ENCODE measurements around the gene POLR3K.

The POLR3K gene

DNA sequence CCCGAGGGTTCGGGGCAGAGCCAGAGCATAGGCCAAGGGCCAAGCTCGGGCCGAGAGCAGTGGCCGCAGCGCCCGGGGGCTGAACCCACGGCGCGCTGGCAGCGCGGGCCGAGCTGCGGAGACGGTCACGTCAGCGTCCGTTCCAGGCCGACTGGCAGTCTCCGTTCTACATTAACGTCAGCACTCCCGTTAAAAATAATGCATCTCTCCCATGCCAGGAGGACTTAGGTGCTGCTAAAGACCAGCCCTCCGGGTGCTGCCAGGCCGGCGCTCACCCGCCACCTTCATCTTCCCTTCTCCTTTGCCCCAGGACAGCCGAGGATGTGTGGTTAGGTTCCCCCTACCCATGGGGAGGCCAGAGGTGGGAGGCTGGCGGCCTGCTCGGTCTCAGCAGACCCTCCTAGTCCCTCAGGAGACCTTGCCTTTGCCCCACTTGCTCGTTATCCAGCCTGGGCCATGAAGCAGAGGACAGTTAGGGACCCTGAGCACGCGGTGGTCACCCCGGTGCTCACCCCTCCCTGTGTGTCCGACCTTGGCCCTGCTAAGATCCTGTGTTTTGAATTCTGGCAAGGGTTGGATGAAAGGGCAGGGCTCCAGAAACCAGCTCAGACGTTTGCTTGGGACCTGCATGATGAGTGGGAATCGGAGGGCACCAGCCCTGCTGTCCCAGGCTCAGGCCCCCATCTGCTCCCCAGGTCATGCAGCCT, 25.2 kb upstream of the POLR3K start:
- FAIRE-seq: no peak

DNA sequence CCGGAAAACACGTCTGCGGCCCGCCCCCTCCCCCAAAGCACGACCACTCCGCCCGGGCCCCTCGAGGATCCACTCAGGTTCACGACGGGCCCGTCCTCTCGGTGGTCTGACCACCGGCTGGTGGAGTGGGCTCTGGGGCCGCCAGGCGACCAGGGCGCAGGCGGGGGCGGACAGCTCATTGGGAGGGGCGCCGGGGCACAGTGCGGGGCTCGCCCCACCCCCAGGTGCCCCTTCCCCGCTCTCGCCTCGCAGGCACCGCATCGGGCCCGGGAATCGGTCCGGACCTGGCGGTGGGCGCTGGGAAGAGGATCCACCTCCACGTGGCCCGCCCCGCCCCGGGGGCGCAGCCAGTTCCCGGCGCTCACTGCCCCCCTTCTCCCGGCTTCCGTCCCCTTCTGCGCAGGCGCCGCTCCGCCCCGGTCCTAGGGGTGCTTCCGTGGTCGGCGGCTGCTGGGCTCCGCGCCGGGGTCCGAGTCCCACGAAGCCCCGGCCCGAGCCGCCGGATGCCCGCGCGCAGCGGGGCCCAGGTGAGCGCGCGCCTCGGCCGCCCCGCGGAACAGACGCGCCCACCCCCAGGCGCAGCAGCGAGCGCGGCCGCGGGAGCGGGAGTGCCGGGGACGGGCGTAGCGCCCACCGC, 24.5 kb upstream of the POLR3K start, which contains the start of gene MPG:
MPG (plus strand) TSS at position 419 of the 637 bp plus-strand sequence; CDS start at position 504, 85 bp downstream.
- no peak for FAIRE-seq

DNA sequence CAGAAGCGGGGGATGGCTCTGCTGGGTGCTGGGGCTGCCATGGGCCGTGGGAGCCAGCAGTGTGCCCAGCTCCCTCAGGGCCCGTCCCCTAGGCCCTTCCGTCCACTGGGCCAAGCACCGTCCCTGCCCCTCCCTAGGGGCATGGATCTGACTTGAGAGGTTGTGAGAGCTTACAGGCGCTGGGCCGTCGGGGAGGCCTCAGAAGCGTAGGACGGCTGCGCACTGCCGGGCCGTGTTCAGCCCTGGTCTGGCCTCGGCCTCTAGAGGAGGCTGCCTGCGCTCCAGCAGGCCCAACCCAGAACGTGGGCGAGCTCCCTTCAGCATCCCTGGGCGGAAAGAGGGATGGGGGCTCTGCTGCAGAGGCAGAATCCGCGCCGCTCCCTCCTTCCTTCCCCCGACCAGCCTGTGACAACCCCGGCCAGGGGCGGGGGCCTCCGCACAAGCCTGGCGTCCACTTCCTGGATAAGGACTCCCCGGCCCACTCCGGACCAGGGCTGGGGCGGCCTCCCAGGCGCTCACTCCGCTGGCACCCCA, 23.9 kb upstream of the POLR3K start:
- no peak for FAIRE-seq

DNA sequence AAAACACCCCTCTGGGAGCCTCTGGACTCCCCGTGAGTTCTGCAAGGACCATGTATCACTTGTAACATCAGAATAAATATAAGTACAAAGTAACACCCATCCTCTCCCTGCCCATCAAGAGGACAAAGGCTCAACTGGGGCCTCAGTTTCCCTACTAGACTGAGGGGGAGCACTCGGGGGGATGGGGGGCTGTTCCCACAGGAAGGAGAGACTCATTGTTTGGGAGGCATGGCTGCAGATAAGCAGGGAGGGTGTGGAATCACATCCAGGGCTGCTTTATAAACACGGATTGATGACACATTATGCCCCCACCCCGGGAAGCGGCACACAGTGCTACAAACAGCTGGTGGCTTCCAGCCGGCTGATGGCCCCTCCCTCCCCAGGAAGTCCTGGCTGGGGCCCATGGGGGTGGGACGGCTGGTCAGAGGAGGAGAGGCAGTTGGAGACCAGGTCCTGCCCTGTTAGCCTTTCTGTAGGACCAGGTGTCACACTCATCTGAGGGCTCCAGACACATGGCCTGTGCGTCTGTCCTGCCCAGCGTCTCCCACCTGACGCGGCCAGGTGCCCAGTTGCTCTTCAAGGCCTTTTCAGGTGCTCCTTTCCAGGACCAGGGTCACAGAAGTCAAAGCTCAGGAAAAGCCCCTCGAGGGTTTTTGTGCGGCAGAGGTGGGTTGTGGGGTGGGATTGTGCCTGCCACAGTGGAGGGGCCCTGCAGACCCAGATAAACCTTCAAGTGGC, 23.3 kb upstream of the POLR3K start:
- no peak for FAIRE-seq

DNA sequence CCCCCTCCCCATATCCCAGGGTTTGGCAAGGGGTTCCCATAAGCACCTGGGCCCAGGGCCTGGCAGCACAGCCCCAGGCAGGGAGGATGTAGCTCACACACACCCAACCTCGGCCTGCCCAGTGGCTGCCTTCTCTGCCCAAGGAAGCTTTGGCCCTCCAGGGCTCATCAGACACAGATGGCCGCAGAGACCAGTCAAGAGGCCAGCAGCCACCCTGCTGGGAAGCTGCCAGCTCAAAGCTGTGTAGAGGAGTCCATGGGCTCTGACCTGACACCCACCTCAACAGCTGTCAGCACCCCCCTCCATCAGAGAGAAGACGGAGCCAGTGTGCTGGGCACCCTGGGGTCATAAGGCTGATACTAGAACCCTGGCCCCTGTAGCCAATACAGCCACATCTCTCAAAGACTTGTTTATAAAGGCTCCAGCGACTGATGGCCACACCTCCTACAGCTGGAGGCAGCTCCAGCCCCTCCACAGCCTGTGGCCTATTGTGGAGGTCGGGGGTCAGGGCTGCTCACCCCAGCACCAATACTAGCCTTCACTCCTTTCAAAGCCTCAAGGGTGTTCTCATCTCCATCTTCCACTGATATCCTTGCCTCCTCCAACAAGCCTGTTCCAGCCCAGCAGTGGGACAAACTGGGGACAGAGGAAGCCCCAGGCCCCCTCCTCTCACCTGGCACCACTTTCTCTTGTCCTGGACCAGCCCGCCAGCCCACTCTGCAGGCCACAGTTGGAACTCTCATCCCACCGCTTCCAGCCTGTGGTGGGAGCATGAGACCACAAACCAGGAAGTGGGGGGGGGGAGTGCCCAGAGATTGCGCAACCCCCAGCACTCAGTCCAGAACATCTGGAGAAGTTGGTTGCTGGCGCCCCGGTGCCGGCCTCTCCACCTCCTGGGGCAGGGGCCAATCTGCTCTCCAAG, 22.4 kb upstream of the POLR3K start:
- FAIRE-seq: no peak

DNA sequence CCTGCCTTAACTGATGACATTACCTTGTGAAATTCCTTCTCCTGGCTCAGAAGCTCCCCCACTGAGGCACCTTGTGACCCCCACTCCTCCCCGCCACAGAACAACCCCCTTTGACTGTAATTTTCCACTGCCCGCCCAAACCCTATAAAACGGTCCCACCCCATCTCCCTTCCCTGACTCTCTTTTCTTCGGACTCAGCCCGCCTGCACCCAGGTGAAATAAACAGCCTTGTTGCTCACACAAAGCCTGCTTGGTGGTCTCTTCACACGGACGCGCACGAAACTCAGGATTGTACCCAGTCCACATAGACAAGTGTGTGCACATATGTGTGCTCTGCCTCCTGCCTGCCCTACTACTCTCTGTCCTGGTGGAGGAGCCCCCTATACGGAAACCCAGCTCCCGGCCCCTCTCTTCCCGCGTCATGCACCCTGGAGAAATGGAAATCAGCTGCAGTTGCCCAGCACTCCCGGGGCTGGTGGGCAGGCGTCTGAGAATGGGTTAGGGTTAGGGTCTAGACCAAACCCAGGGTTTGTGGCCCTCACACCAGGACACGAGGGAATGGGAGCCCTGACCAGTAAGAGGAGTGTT, 21.4 kb upstream of the POLR3K start:
- FAIRE-seq: no peak

DNA sequence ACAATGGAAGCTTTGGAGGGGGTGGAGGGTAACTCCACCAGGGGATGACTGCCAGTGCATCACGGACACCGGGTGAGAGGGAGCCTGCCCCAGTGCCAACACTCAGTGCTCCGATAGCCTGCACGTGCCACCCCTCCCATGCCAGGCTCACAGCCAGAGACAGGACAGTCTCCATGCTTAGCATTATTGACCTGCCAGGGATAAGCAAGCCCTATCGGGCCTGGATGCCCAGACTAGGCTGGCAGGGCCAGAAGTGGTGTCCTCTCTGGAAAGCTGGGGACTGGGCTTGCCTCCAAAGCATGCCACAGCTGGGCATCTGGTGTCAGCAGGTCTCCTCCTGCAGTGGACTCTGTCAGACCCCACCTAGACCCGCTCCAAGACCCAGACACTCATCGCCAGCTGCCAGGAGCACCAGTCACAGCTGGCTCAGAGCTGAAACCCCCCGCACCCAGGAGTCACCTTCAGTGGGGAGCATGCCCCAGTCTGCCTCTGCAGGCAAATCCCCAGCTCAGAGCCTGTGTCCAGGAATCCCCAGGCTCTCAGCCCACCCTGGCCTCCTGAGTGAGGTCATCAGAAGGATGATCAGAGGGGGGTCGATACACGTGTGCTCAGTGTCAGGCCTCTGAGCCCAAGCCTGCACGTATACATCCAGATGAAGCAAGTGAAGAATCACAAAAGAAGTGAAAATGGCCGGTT, 20.8 kb upstream of the POLR3K start:
- FAIRE-seq: no peak

DNA sequence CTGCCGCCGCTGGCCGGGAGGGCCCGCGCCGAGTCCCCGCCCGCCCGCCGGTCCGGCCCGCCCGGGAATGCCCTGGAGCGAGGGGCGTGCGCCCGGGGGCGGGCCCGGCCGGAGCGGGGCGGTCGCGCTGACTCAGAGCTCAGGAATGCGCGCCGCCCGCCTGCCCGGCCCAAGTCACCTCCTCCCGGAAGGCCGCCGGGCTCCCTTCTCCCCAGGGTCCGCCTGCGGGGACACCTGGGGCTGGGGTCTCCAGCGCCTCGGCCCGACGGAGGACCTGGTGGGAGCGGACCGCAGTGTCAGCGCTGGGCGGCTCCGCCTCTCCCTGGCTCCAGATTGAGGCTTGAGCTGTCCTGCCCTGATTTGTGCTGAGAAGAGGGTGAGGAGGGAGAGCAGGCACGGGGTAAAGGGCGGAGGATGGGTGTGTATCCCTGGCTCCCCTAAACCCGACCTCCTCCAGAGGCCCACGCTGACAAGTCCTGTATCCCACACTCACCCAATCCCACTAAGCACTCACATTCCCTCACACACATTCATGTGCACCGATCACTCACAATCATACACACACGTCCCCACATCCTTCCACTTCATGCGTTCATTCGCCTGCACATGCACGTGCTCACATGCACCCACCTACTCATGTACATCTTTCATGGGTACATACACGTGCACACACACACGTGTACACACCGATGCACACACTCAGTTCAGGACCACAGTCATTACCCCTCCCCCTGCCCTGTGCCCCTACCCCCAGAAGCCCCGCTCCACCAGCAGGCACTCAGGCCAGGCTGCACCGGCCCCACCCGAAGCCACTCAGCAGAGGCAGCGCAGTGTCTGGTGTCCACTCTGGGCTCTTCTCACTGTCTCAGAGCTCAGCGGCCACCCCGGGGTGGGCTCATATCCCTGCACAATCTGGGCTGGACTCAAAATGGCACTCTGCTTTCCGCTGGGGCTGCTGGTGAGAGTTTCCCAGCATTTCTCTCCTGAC, 19.4 kb upstream of the POLR3K start, which contains the start of gene RHBDF1:
RHBDF1 (minus strand) TSS at position 71 of the 988 bp plus-strand sequence. CDS start 7,616 bp downstream, outside the sequence.
- FAIRE-seq: no peak

DNA sequence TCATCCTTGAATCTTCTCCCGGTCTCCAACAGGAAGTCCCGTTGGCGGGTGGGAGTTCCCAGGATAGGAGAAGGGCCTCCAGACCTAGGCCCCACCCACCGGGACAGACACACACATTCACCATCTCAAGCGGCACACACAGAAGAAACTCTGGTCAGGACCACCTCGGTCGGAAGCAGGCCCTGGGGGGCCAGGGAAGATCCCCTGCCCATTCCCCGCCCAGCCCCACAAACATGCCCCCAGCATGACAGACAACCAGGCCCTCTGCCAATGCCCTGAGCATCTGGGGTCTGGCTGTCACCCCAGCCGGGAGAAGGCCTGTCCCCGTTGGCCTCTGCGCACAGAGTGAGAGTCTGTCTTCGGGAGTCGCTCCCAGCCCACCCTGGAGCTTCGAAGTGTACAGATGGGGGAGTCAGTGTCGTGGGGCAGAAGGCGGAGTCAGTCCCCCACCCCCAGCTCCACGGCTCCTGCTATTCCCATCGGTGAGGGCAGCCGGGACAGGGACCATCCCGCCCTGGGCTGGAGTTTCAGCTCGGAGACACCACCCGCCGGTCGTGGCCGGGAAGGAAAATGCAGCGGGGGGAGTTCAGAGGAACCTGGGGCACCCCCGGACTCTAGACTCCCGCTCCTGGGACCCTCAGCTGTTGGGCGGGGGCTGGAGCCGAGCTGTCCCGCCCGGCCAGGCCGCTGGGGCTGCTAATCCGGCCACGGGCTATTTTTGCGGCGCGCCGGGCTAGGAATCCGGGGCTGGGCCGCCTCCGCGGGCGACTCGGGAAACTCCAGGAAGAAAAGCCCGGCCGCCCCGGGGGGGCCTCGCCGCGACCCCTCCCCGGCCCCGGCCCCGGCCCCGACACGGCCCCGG, 18.4 kb upstream of the POLR3K start:
- FAIRE-seq: no peak

DNA sequence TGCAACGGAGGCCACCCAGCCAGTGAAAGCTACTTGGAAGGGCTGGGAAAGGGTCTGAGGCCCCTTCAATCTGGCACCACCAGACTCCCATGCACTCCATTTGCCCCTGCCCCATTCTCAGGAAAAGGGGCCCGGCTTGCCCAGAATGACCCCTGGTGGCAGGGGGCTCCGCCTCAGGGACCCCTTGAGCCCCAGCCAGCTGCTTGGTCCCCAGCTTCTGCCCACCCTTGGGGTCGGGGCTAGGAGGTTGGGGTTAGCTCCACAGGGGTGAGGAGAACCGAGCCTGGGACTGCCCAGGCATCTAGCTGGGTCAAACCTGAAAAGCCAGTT, 17.8 kb upstream of the POLR3K start:
- no peak for FAIRE-seq

DNA sequence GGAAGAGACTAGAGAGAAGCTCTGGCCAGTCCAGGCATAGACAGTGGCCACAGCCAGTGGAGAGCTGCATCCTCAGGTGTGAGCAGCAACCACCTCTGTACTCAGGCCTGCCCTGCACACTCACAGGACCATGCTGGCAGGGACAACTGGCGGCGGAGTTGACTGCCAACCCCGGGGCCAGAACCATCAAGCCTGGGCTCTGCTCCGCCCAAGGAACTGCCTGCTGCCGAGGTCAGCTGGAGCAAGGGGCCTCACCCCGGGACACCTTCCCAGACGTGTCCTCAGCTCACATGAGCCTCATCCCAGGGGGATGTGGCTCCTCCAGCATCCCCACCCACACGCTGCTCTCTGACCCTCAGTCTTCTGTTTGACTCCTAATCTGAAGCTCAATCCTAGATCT, 15.8 kb upstream of the POLR3K start:
- FAIRE-seq: no peak

DNA sequence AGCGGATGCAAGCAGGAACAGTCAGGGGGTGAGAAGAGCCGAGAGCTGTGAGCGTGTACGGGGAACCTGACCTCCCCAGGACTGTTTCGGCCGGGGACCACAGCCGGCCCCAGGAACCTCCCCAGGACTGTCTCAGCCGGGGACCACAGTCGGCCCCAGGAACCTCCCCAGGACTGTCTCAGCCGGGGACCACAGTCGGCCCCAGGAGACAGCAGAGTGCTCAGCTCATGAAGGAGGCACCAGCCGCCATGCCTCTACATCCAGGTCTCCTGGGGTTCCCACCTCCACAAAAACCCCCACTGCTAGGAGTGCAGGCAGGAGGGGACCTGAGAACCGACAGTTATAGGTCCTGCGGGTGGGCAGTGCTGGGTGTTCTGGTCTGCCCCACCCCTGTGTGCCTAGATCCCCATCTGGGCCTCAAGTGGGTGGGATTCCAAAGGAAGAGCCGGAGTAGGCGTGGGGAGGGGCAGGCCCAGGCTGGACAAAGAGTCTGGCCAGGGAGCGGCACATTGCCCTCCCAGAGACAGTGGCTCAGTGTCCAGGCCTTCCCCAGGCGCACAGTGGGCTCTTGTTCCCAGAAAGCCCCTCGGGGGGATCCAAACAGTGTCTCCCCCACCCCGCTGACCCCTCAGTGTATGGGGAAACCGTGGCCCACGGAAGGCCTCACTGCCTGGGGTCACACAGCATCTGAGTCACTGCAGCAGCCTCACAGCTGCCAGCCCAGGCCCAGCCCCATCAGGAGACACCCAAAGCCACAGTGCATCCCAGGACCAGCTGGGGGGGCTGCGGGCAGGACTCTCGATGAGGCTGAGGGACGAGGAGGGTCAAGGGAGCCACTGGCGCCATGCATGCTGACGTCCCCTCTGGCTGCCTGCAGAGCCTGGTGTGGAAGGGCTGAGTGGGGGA, 14.7 kb upstream of the POLR3K start:
- FAIRE-seq: no peak

DNA sequence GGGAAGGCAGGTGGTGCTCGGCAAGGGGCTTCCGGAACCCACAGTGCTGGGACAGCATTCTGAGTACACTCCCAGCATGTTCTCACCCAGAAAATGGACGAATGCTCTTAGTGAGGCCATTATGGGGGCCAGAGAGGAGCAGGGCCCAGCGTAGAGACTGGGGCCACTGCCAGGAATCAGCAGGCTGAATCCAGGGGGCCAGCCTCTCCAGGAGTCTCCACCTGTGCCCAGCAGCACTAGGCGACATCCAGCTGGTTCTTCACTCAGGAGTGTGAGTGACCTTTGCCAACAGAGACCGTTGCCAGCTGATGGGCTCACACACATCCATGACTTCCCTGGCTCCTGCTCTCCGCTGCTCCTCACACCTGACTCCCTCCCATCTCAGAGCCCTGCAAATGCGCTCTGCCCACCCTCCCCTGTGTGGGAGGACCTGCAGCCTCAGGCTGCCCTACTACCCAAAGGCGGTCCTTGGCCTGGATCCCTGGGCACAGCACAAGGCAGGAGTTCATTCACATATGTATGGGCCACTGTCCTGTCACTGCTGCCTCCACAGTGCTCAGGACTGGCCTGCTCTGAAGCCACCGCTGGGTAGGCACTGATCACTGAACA, 13.9 kb upstream of the POLR3K start:
- FAIRE-seq: no peak

DNA sequence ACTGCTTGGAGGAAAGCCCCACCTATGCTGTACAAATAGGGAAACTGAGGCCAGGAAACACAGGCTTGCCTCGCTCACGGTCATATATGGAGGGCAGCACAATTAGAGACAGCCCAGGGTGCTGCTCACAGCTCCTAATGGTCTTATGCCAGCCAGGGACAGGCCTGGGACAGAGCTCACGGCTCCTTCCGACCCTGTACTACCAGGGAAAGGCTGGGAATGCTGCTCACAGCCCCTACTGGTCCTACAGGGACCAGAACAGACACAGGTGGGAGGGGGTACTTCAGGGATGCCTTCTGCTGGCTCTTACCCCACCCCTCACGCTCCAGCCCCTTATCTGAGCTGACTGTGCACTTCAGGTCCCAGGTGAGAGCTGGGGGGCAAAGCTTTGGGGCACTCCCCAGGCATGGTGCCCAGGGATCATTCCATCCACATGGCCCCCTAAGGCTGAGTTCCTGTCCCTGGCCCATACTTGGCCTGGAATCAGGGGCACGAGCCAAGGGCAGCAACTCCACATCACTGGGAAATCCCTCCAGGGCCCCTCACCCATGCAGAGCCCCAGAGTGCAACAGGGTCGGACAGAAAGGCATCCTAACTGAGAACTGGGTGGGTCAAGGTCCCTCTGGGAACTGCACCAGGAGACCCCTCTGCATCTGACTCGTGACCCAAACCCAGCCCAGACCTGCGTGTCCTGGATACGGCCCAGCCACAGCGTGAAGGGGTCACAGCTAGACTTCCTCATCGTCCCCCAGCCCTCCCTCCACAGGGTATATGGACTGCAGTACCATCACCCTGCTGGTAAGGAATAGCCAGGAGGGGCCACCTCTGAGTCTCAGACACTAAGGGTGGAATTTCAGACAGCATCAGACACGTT, 13.1 kb upstream of the POLR3K start:
- no peak for FAIRE-seq

DNA sequence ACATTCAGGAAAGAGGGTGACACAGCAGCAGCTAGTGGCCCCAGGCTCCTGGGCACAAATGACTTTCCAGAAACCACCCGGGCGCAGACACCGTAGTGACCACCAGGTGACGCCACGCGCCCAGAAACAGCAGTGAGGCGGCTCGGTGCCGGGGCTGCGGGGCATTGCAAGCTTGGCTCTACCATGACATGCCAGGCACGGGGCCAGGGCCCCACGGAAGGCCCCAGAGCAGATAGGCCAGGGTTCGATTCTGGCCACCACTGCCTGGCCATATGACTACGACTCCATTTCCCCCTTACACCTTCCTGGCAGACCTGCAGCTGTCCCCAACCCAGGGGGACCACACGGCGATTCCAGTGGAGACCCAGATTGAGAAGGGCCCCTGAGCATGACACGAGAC, 12.3 kb upstream of the POLR3K start:
- no peak for FAIRE-seq

DNA sequence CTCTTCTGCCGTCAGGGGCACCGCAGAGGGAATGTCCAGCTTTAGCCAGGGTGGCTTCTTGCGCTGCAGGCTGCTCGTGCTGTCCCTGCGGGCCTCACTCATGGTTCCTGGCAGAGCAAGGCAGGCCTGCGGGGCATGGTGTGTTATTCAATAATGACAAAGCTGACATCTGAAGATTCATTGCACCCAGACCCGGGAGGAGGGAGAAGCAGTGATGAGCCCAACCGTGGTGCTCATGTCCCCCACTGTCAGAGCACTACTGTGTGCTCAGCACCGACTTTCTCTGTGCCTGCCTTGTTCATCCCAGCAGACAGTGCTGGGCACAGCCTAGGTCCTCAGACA, 11.5 kb upstream of the POLR3K start:
- no peak for FAIRE-seq

Data from endometrium (tissue), 2 donors.